T-helper 1 cell treated with Interleukin-12 subunit alpha and Interleukin-12 subunit beta and Interleukin-4 antibody, amounts not matched to agents 30 μg/mL and 1 μg/mL, for 36 hours (primary cell): ENCODE measurements around the gene MSI2.

Source experiments
- H3K27ac Mint-ChIP-seq: one replicate; pipeline ENCODE4 v1.8.0; 2021; ENCODE audit warnings: mild to moderate bottlenecking, mixed read lengths
- H3K27me3 Mint-ChIP-seq: one replicate; pipeline ENCODE4 v1.8.0; 2021; ENCODE audit warnings: low read depth, mixed read lengths
- H3K36me3 Mint-ChIP-seq: one replicate; pipeline ENCODE4 v1.8.0; 2021; ENCODE audit warnings: low read depth, mixed read lengths
- H3K4me1 Mint-ChIP-seq: one replicate; pipeline ENCODE4 v1.8.0; 2021; ENCODE audit warnings: low read depth, mixed read lengths
- H3K4me3 Mint-ChIP-seq: one replicate; pipeline ENCODE4 v1.8.0; 2021; ENCODE audit warnings: mild to moderate bottlenecking, moderate library complexity, mixed read lengths
- H3K9me3 Mint-ChIP-seq: one replicate; pipeline ENCODE4 v1.8.0; 2021; ENCODE audit warnings: mixed read lengths

MSI2 gene

DNA sequence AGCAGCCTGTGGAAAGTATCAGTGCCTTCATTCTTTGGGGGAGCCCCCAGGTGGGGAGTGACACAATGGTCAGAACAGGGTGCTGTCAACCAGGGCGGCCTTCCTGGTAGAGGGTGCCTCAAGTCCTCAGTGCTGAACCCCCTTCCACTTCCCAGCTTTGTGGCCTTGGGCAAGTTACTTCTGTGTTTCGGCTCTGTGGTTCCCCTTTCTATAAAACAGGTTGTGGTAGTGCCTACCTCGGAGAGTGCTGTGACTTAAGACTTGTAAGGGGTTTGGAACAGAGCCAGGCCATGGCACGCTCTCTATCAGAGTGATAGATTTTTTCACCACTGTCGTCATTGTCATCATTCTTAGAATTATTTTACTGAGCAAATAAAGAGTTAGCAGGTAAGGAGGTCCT, 347.7 kb downstream of the MSI2 start:
- H3K27ac Mint-ChIP-seq = peak overlapping the region; percentile 88
- H3K4me1 Mint-ChIP-seq = peaks cover 77% of the 10 kb centered on the region
- no peaks in the 10 kb centered on the region for H3K27me3 Mint-ChIP-seq
- H3K4me3 Mint-ChIP-seq = peak overlapping the region; percentile 64
- no peaks in the 10 kb centered on the region for H3K9me3 Mint-ChIP-seq
- peaks cover 11% of the 10 kb centered on the region for H3K36me3 Mint-ChIP-seq

- H3K4me1 Mint-ChIP-seq = peaks cover 66% of the 10 kb centered on the region
- no peaks in the 10 kb centered on the region for H3K9me3 Mint-ChIP-seq
- peaks cover 8% of the 10 kb centered on the region for H3K36me3 Mint-ChIP-seq
- H3K27ac Mint-ChIP-seq = peak overlapping the region; percentile 87
- peak overlapping the region; percentile 52 for H3K4me3 Mint-ChIP-seq
- no peaks in the 10 kb centered on the region for H3K27me3 Mint-ChIP-seq
Measured at GRCh38 chr17:57604771-57605674, 348.7 kb downstream of the MSI2 start.

DNA sequence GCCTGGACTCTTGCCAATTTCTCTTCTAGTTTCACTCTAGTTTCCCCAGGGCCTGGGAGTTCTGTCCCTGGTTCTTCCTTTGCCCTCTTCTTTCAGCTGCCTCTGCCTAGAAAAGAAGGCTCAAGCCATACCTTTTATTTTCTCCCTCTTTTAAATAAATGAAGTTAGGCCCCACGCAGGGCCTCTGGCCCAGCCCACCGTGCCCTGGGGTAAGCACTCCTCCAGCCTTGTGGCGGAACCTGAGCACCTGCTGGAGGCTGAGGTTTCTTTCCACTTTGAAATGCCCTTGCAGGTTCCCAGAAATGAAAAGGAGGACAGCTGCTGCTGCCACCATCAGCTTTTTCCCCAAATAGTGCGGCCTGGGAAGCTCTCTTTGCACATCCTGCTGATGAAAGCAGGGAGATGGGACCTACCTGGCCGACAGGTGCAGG, 349.4 kb downstream of the MSI2 start:
- no peaks in the 10 kb centered on the region for H3K27me3 Mint-ChIP-seq
- peaks cover 4% of the 10 kb centered on the region for H3K36me3 Mint-ChIP-seq
- H3K4me1 Mint-ChIP-seq = peaks cover 60% of the 10 kb centered on the region
- no peaks in the 10 kb centered on the region for H3K9me3 Mint-ChIP-seq
- H3K27ac Mint-ChIP-seq = peak overlapping the region; percentile 87
- peak overlapping the region; percentile 52 for H3K4me3 Mint-ChIP-seq

DNA sequence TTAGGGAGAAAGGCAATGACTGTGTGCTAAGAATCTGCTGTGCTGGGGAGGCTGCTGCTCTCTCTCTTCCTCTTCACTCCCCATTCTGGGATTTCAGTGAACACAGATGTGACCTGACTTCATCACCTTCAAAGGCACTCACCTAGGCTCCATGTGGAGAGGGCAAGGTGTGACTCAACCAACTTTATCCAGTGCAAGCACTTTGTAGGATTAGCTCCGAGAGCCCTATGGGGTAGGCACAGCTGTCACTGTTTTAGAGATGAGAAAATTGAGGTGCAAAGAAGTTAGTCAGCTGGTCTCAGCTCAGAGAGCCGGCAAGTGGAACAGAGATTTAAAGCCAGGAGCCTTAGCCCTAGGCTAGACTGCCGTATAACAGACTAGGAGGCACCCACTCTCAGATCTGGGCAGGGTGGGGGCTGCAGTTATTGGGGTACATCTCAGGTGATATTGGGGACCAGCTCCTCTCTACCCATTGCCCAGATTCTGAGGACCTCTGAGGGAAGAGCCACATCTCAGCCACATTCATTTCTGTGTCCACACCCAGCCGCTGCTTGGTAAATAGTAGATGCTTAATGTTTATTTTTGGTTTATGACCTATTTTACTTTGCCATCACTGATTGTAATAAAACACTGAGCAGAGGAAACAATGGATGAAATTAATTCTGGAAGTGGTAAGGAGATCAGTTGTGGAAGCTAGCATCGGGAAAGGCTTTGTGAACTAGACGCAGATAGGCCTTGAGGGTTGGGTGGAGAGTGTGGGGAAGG, 350.0 kb downstream of the MSI2 start:
- no peaks in the 10 kb centered on the region for H3K27me3 Mint-ChIP-seq
- peaks cover 54% of the 10 kb centered on the region for H3K4me1 Mint-ChIP-seq
- H3K4me3 Mint-ChIP-seq = no peak overlapping the region
- peak overlapping the region; percentile 87 for H3K27ac Mint-ChIP-seq
- H3K36me3 Mint-ChIP-seq = no peaks in the 10 kb centered on the region
- no peaks in the 10 kb centered on the region for H3K9me3 Mint-ChIP-seq

GRCh38 chr17:57607553-57608120, 351.3 kb downstream of the MSI2 start:
- Mint-ChIP-seq H3K27me3 (no peaks in the 10 kb centered on the region), H3K36me3 (no peaks in the 10 kb centered on the region), H3K4me1 (peaks cover 43% of the 10 kb centered on the region), H3K27ac (peak overlapping the region; percentile 36), H3K9me3 (no peaks in the 10 kb centered on the region), H3K4me3 (no peak overlapping the region)

DNA sequence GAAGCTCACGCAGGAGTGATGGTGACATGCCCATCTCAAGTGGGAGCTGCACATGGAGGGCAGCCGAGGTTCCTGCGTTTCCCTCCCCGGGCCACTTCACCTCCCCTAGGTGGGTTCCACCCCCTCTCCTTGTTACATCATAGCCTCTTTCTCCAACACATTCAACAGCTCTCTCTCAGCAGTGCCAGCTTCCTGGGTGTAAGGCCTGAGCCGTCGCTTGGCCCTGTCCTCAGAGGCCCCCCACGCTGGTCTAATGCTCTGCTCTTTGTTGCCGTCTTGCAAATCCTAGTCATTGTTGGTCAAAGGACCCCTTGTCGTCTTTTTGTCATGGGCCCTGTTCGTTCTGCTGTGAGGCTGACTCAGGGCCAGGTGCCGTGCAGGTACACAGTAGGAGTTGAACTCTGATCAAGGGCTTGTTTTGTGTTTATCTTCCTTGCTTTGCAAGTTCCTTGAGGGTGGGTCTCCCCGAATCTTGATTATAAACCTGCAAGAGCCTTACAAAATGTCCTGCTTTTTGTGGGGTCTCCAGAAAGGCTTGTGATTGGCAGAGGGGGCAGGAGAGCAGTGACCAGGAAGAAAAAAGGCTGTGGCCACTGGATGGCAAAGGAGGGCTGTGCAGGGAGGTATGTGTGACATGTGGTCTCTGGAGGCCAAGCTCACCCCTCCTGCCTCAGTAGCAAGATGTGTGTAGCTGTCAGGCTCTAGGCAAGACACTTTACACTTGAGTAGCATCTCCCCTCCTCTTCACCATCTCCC, 352.2 kb downstream of the MSI2 start:
- no peak overlapping the region for H3K27ac Mint-ChIP-seq
- H3K4me3 Mint-ChIP-seq = no peak overlapping the region
- no peaks in the 10 kb centered on the region for H3K36me3 Mint-ChIP-seq
- H3K9me3 Mint-ChIP-seq = no peaks in the 10 kb centered on the region
- H3K27me3 Mint-ChIP-seq = no peaks in the 10 kb centered on the region
- peaks cover 36% of the 10 kb centered on the region for H3K4me1 Mint-ChIP-seq

DNA sequence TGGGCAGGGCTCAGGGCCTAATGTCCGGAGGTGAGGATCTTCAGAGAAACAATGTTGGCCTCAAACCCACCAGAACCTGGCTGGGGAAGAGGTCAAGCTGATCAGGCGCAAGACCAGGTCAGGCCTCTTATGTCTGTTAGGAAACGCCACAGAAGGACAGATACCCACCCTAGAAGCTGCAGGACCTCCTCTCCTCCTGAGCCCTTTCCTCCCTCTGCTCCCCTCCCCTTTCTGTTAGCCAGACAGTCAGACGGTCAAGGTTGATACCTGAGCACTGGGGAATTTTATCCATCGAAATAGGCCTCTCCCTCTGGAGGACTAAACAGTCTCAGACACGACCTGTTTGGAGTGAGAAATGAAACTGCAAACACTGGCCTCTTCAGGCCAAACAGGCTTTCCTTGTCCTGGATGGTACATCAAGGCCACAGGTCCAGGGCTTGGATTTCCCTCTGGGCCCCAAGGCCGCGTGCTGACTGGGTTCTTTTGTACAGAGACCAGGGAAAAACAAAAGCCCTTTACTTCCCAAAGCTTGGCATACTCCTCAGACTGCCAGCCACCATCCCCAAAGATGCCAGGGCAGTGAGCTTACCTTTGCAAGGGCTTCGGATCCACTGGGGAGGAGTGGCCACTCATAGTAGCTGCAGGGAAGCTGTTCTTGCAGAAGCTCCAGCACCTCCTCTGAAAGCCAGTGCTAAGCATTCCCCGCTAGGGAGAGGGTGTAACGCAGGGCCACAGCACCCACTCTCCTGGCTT, 353.0 kb downstream of the MSI2 start:
- H3K36me3 Mint-ChIP-seq = no peaks in the 10 kb centered on the region
- no peak overlapping the region for H3K27ac Mint-ChIP-seq
- no peaks in the 10 kb centered on the region for H3K27me3 Mint-ChIP-seq
- H3K9me3 Mint-ChIP-seq = no peaks in the 10 kb centered on the region
- H3K4me1 Mint-ChIP-seq = peaks cover 30% of the 10 kb centered on the region
- no peak overlapping the region for H3K4me3 Mint-ChIP-seq

GRCh38 chr17:57609878-57610270, 353.6 kb downstream of the MSI2 start:
- H3K36me3 Mint-ChIP-seq = peaks cover 2% of the 10 kb centered on the region
- no peak overlapping the region for H3K4me3 Mint-ChIP-seq
- no peak overlapping the region for H3K27ac Mint-ChIP-seq
- no peaks in the 10 kb centered on the region for H3K27me3 Mint-ChIP-seq
- no peaks in the 10 kb centered on the region for H3K9me3 Mint-ChIP-seq
- H3K4me1 Mint-ChIP-seq = peaks cover 27% of the 10 kb centered on the region

- Mint-ChIP-seq H3K27ac (no peak overlapping the region), H3K9me3 (peaks cover 9% of the 10 kb centered on the region), H3K27me3 (no peaks in the 10 kb centered on the region), H3K4me3 (no peak overlapping the region), H3K4me1 (peaks cover 7% of the 10 kb centered on the region), H3K36me3 (peaks cover 15% of the 10 kb centered on the region)
Measured at GRCh38 chr17:57612202-57613071, 356.1 kb downstream of the MSI2 start.

- Mint-ChIP-seq H3K27me3 (no peaks in the 10 kb centered on the region), H3K36me3 (peaks cover 28% of the 10 kb centered on the region), H3K27ac (no peak overlapping the region), H3K4me3 (no peak overlapping the region), H3K9me3 (peaks cover 9% of the 10 kb centered on the region), H3K4me1 (peaks cover 6% of the 10 kb centered on the region)
Measured at GRCh38 chr17:57614742-57615141, 358.4 kb downstream of the MSI2 start.

GRCh38 chr17:57615836-57616757, 359.8 kb downstream of the MSI2 start:
- no peak overlapping the region for H3K4me3 Mint-ChIP-seq
- H3K27me3 Mint-ChIP-seq = no peaks in the 10 kb centered on the region
- H3K4me1 Mint-ChIP-seq = peaks cover 6% of the 10 kb centered on the region
- H3K36me3 Mint-ChIP-seq = peaks cover 30% of the 10 kb centered on the region
- no peak overlapping the region for H3K27ac Mint-ChIP-seq
- peaks cover 9% of the 10 kb centered on the region for H3K9me3 Mint-ChIP-seq

DNA sequence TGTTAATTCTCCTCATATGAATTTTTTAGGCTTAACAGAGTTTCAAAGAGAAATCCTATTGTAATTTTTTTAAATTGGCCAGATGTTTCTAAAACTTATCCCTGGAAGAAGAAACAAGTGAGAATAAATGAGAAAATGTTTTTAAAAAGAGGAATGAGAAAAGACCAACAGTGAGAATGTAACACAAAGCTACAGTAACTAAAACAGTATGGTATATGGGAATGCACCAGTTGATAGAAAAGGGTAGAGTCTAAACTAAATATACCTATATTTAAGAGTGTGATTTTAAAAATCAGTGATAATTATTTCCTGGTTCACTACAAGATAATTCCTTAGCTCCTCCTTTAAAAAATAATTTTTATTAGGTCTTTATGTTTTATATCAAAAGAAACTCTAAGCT, 360.9 kb downstream of the MSI2 start:
- H3K4me3 Mint-ChIP-seq = no peak overlapping the region
- H3K27me3 Mint-ChIP-seq = no peaks in the 10 kb centered on the region
- H3K27ac Mint-ChIP-seq = no peak overlapping the region
- H3K36me3 Mint-ChIP-seq = peaks cover 30% of the 10 kb centered on the region
- peaks cover 6% of the 10 kb centered on the region for H3K4me1 Mint-ChIP-seq
- peaks cover 9% of the 10 kb centered on the region for H3K9me3 Mint-ChIP-seq
